ENCODE data around the gene FBXL22.
"Not testable (repeated sequence)": the region's sequence is repeated elsewhere in the genome, so short reads cannot be mapped to it uniquely, and the experiment has no call there.

FBXL22 gene

GRCh38 chr15:63617627-63618026, 20.4 kb downstream of the FBXL22 start:
- not testable (repeated sequence) for DNase-seq

- DNase-seq: not testable (repeated sequence)
These were observed 23.6 kb downstream of the FBXL22 start for GRCh38 chr15:63620760-63621159.

DNA sequence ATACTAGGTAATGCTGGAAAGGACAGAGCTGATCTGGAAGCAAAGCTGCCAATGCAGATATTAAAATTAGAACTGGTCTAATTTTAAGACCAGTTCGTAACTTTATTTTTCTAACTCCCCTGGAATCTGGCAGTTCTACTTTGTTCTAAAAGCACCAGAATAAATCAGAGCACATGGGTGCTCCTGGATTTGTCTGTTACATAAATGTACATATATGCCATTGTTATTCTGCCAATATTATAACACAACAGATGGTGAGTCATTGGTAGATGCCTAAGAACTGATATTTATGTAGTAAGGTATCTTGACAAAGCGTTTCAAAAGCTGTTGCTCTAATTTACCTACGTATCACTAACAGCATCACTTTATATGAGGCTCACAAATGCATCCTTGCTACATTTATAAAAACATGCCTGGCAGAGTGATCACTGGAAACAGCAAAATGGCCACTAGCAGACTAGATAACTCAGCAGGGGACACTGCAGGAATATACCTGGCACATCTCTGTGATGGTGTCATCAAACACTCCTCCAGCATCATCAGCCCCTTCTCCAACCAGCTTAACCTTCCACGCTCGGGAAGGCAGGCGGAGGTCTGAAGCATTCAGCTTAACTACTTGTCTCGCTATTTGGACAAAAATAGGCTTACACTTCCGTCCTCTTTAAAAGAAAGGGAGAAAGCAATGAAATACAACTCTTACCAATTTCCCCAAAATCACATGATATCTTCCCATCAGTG, 26.2 kb downstream of the FBXL22 start:
- DNase-seq: no peak

DNA sequence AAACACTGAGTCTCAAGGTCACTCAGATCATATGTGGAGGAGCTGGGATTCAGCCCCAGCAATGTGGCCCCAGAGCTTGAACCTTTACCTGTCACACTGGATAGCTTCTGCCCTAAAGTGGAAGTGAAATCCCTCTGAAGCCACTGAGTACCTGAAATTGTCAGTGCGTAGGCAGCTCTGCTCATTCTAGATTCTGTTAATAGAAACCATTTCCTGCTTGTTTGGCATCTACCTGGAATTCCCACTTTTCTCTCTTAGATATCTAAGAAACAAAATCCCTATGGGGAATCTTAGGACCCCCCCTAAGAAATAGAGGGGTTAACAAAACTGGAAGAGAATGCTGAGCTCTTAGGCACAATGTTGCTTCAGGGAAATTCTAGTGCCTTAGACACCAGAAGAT, 29.8 kb downstream of the FBXL22 start:
- no peak for DNase-seq

DNA sequence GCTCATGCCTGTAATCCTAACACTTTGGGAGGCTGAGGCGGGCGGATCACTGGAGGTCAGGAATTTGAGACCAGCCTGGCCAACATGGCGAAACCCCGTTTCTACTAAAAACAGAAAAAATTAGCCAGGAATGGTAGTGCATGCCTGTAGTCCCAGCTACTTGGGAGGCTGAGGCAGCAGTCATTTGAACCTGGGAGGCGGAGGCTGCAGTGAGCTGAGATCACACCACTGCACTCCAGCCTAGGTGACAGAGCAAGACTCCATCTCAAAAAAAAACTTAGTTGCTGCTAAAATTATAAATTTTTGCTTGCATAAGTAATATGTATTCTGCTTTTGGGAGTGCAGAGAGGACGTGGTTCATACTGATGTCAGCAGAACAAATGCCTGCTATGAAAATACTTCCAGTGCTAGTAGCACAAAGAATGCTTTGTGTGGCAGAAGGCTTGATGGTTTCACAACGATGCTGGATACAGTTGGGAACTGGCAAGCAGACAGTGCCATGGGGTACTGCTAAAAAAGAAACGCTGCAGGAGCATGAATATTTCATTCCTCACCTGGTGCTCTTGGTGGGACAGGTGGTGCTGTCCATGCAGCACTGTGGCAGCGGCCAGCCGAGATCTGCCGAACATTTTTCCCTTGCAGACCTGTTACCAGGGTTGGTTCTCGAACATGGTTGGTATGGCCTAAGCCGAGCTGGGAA, 31.1 kb downstream of the FBXL22 start:
- no peak for DNase-seq

GRCh38 chr15:63630036-63630751, 33.0 kb downstream of the FBXL22 start:
- DNase-seq: no peak

DNA sequence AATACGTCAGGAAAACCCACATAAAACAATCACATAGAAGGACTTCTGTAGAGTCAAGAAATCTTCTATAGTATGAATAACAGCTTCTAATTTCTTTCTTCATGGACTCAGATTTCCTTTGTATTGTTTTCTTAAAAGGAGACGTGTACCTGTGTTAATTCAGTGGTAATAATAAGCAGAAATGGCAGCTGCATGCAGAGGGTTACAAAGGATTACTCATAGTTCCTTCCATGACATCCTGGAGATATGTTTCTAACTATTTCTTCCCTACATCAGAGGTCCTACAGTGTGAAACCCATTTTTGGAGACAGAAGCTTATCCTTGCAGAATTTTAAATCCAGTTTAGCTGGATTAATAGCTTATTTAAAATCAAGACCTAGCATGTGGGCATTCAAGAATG, 36.1 kb downstream of the FBXL22 start:
- DNase-seq: no peak

GRCh38 chr15:63634154-63634553, 37.0 kb downstream of the FBXL22 start:
- DNase-seq: no peak

- DNase-seq: no peak
These were observed 39.4 kb downstream of the FBXL22 start for GRCh38 chr15:63636518-63637061.

GRCh38 chr15:63638839-63639238, 41.7 kb downstream of the FBXL22 start:
- DNase-seq: no peak

GRCh38 chr15:63640146-63640545, 43.0 kb downstream of the FBXL22 start:
- no peak for DNase-seq

Data from NCI-H748 treated with DMSO at 0.1 percent for 48 hours (cell line).